HG02973 (cell line): Measurements from ENCODE around the gene PSME4.
A peak's percentile ranks its signal among the peaks of the same experiment; 100 is the strongest.

Source experiments
- ATAC-seq: cut with Tn5 transposase; IDR thresholded peaks from one replicate; pipeline ENCODE4 v1.9.1; 2021; ENCODE audit warnings: moderate library complexity; ENCODE audit not compliant: unreplicated experiment

PSME4 gene

GRCh38 chr2:53901192-53901591 is 69.6 kb downstream of the PSME4 start:
- no peak for ATAC-seq

- no peak for ATAC-seq
Measured at GRCh38 chr2:53896864-53897263, 73.9 kb downstream of the PSME4 start.

- peak; percentile 69 for ATAC-seq
Measured at GRCh38 chr2:53886406-53887280, 84.2 kb downstream of the PSME4 start.

- ATAC-seq: no peak
Measured at GRCh38 chr2:53884883-53885282, 85.9 kb downstream of the PSME4 start.

GRCh38 chr2:53881986-53882385 is 88.8 kb downstream of the PSME4 start:
- no peak for ATAC-seq

GRCh38 chr2:53881360-53881759 is 89.4 kb downstream of the PSME4 start:
- ATAC-seq: no peak

- ATAC-seq: no peak
Measured at GRCh38 chr2:53880756-53881155, 90.0 kb downstream of the PSME4 start.

GRCh38 chr2:53877556-53877955 is 93.2 kb downstream of the PSME4 start:
- ATAC-seq: no peak

GRCh38 chr2:53877112-53877511 is 93.7 kb downstream of the PSME4 start:
- no peak for ATAC-seq

- ATAC-seq: no peak
Measured at GRCh38 chr2:53874401-53874950, 96.3 kb downstream of the PSME4 start.

GRCh38 chr2:53867773-53868172 is 103.0 kb downstream of the PSME4 start:
- no peak for ATAC-seq

- no peak for ATAC-seq
Measured at GRCh38 chr2:53867169-53867568, 103.6 kb downstream of the PSME4 start.

- ATAC-seq: no peak
Measured at GRCh38 chr2:53865962-53866361, 104.8 kb downstream of the PSME4 start.

GRCh38 chr2:53865264-53865663 is 105.5 kb downstream of the PSME4 start:
- no peak for ATAC-seq

GRCh38 chr2:53863538-53864227 is 107.1 kb downstream of the PSME4 start:
- no peak for ATAC-seq

- ATAC-seq: no peak
Measured at GRCh38 chr2:53861824-53862223, 109.0 kb downstream of the PSME4 start.

GRCh38 chr2:53859206-53860181 is 111.3 kb downstream of the PSME4 start, which contains the start of gene GPR75:
Gene GPR75, minus strand, starts transcription at chr2:53859967. Its CDS starts 5,211 bp downstream, at chr2:53854756.
- no peak for ATAC-seq

GRCh38 chr2:53856272-53856671 is 114.5 kb downstream of the PSME4 start:
- no peak for ATAC-seq

GRCh38 chr2:53854678-53855077 is 116.1 kb downstream of the PSME4 start:
- peak; percentile 77 for ATAC-seq

- ATAC-seq: no peak
Measured at GRCh38 chr2:53852532-53852931, 118.3 kb downstream of the PSME4 start.
